Peyer's patch (tissue), 4 donors: ENCODE data around the gene ASF1B.

Experiments used
- CTCF ChIP-seq, 6 experiments: fragments of 450-650 bp in 4 of 6; fragments of 200-600 bp in 2 of 6; sonication (generic) in 1 of 6; IDR thresholded peaks; one replicate each; pipeline ENCODE4 v1.5.1; 2017 to 2019; ENCODE audit warnings: antibody characterized with exemption in 6 of 6, mild to moderate bottlenecking in 3 of 6, moderate library complexity in 1 of 6
- POLR2A ChIP-seq, 2 donors: fragments of 450-650 bp; IDR thresholded peaks; one replicate each; pipeline ENCODE4 v1.5.1; 2017; ENCODE audit warnings: antibody characterized with exemption in 2 of 2, mild to moderate bottlenecking in 2 of 2, moderate library complexity in 2 of 2

DNA sequence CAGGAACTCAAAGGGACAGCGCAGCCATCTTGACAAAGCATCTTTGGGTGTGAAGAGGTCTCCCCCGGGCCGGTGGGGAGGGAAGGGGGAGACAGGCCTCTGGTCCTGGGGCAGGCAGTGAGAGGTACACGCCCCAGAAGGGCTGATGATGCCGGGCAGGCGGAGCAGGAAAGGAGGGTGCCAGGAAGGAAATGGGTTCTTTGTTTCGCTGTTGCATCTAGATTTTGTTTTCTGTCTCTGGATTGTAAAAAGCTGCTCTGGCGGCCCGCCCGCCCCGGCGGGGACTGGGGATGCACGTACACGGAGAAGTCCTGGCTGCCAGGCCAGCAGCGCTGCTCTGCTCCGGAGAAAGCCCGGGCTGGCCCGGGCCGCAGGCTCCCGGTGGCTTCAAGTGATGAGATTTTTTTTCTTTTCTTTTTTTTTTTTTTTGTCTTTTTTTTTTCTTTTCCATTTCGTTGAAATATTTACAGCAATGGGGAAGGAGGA lies 13.2 kb upstream of the ASF1B start:
- TF ChIP-seq CTCF (IDR thresholded peaks at IDR 0.05): no peak
- no peak for TF ChIP-seq POLR2A (IDR thresholded peaks at IDR 0.05)
